Upper lobe of left lung (tissue), 4 donors: Measurements from ENCODE around the gene CYB5R3.

Experiments used
- POLR2AphosphoS5 ChIP-seq, 2 donors: sonication (generic); formaldehyde crosslinking; IDR thresholded peaks; one replicate each; pipeline ENCODE4 v1.5.1; 2017; ENCODE audit warnings: antibody characterized with exemption in 2 of 2
- TF ChIP-seq, protein P1 (sequence below), 6 experiments: fragments of 450-650 bp in 4 of 6; fragments of 200-600 bp in 2 of 6; sonication (generic) in 2 of 6; IDR thresholded peaks; one replicate each; pipeline ENCODE4 v1.5.1; 2016 to 2019; ENCODE audit warnings: antibody characterized with exemption in 6 of 6

DNA sequence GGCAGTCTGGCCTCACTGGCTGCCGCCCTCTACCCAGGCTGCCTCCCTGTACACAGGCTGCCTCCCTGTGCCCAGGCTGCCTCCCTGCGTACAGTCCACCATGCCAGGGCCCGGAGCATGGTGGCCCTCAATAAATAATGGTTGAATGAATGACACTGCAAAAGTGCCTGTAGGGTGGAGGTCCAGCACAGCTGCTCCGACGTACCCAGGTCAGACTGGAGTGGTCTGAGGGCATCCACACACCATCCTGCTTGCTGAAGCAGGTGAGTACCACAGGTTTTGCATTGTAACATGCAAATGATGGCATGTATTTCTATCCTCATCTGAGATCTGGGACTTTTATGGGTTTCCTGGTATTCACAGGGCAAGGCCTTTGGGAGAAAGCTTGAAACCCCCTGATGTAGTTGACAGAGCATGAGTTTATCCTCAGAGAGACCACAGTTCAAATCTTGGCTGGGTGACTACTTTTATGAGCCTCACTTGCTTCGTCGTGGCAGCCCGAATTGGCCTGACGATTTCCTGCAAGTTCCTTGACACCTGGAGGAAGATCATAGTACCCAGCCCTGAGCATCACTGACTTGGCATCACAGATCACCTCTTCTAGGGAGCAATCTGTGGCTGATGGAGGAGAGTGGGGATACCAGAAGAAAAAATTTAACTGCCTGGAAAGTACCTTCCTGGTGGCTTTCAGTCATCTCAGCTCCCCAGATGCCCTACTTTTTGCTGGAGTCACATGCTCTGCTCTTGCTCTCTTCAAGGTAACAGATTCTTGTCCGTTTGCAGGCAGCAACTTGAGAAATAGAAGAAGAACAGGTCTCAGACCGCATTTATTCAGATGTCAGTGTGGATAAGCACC is 16.0 kb upstream of the CYB5R3 start:
- no peak for TF ChIP-seq POLR2AphosphoS5 (IDR thresholded peaks at IDR 0.05)
- TF ChIP-seq, protein P1, sequence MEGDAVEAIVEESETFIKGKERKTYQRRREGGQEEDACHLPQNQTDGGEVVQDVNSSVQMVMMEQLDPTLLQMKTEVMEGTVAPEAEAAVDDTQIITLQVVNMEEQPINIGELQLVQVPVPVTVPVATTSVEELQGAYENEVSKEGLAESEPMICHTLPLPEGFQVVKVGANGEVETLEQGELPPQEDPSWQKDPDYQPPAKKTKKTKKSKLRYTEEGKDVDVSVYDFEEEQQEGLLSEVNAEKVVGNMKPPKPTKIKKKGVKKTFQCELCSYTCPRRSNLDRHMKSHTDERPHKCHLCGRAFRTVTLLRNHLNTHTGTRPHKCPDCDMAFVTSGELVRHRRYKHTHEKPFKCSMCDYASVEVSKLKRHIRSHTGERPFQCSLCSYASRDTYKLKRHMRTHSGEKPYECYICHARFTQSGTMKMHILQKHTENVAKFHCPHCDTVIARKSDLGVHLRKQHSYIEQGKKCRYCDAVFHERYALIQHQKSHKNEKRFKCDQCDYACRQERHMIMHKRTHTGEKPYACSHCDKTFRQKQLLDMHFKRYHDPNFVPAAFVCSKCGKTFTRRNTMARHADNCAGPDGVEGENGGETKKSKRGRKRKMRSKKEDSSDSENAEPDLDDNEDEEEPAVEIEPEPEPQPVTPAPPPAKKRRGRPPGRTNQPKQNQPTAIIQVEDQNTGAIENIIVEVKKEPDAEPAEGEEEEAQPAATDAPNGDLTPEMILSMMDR (IDR thresholded peaks at IDR 0.05) = no peak
